ENCODE results near the gene CDH18. TPM values are rescaled to one million over a fixed set of nuclear protein-coding genes. Genes with fewer than 3 reads are reported as not detected.
"Not testable (repeated sequence)": the region's sequence is repeated elsewhere in the genome, so short reads cannot be mapped to it uniquely, and the experiment has no call there.

Gene CDH18
- polyA plus RNA-seq, 6 donors from 2014 or later, result not detected

DNA sequence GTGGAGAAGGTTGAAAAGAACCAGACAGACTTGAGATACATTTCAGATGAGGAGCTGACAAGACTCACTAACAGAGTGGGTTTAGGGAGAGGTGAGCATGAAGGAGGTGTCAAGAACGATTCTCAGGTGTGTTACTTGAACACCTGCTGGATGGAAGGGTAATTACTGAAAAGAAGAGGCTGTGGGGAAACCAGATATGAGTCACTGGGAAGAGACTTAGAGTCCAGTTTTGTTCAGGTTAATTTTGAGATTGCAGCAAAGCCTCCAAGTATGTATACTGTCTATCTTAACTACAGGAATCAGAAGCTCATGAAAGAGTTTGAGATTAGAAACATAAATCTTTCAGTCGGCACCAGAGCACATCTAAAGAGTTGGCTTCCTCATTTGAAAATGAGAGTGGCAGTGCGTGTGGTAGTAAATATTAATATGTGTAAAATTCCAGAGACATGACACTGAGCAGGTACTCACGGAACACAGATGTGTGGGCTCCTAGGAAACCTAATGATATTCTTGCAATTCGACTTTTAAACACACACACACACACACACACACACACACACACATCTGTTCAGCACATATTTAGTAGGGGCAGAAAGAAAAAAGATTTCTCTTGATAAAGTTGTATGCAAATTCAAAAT is 197.1 kb downstream of the CDH18 start:
- Mint-ChIP-seq H3K27ac (no peak overlapping the region), H3K9me3 (peaks cover 0 to 5% (median 2%) of the 10 kb centered on the region in 7 donors), H3K4me3 (no peak overlapping the region), H3K36me3 (no peaks in the 10 kb centered on the region), H3K27me3 (no peaks in the 10 kb centered on the region), H3K4me1 (no peaks in the 10 kb centered on the region)
- DNase-seq (no peak), ATAC-seq (ENCODE audit: low read depth in 2 of 2) (no peak)

DNA sequence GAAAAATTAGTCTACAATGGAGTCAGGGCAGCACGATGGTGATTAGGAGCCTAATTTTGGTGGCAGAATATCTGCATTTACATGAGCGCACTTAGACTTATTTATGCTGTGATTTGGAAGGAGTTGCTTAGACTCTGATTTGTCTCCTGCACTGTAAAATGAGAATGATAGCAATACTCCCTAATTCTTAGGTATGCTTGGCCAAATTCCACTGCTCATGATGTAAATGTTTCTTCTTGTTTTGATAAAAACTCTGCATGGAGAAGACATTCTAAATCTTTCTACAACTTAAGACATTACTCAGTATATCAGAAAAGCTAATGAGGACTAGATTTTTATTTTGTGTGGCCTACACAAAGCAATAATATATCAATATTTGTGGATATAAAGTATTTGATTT is 205.4 kb downstream of the CDH18 start:
- peaks cover 0 to 4% (median 0%) of the 10 kb centered on the region in 7 donors for H3K9me3 Mint-ChIP-seq
- H3K27me3 Mint-ChIP-seq, result no peaks in the 10 kb centered on the region
- no peaks in the 10 kb centered on the region for H3K36me3 Mint-ChIP-seq
- ATAC-seq (ENCODE audit: low read depth in 2 of 2) (no peak), DNase-seq (no peak)
- no peak overlapping the region for H3K27ac Mint-ChIP-seq
- no peak overlapping the region for H3K4me3 Mint-ChIP-seq
- H3K4me1 Mint-ChIP-seq, result no peaks in the 10 kb centered on the region

DNA sequence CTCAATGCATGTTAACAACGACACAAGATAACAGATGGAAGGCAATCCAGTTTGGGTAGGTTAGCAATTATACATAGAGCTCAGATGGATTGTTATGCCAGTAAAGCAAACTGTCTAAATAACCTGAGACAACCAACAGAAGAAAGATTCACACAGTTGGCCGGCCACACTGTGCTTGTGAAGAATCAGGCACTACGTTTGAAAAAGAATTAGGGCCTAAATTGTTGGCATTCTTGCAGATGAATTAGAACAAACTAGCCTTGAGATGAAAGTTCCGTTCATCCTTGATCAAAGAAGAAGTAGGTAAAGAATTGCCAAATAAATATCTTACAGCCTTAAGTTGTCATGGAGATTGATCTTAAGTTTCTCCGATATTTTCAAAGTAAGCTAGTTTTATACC is 210.6 kb downstream of the CDH18 start:
- no peak for ATAC-seq (ENCODE audit: low read depth in 2 of 2)
- H3K4me1 Mint-ChIP-seq, result no peaks in the 10 kb centered on the region
- no peak overlapping the region for H3K27ac Mint-ChIP-seq
- DNase-seq, result no peak
- H3K36me3 Mint-ChIP-seq, result no peaks in the 10 kb centered on the region
- no peaks in the 10 kb centered on the region for H3K27me3 Mint-ChIP-seq
- peaks cover 0 to 11% (median 0%) of the 10 kb centered on the region in 7 donors for H3K9me3 Mint-ChIP-seq
- no peak overlapping the region for H3K4me3 Mint-ChIP-seq

DNA sequence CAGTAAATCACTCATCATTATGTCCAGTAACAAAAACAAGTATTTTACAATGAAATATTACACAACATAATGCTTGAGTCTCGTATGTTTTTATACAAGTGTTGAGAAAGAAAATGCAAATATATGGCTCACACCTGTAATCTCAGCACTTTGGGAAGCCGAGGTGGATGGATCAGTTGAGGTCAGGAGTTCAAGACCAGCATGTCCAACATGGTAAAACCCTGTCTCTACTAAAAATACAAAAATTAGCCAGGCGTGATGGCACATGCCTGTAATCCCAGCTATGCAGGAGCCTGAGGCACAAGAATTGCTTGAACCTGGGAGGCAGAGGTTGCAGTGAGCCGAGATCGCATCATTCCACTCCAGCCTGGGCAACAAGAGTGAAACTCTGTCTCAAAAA is 211.1 kb downstream of the CDH18 start:
- H3K4me3 Mint-ChIP-seq, result peak overlapping the region in 1 of 8 donors; percentile 16
- H3K27ac Mint-ChIP-seq; DNase-seq; ATAC-seq (ENCODE audit: low read depth in 2 of 2); H3K4me1 Mint-ChIP-seq; H3K27me3 Mint-ChIP-seq; H3K36me3 Mint-ChIP-seq: not testable (repeated sequence)
- peaks cover 0 to 16% (median 0%) of the 10 kb centered on the region in 7 donors for H3K9me3 Mint-ChIP-seq

DNA sequence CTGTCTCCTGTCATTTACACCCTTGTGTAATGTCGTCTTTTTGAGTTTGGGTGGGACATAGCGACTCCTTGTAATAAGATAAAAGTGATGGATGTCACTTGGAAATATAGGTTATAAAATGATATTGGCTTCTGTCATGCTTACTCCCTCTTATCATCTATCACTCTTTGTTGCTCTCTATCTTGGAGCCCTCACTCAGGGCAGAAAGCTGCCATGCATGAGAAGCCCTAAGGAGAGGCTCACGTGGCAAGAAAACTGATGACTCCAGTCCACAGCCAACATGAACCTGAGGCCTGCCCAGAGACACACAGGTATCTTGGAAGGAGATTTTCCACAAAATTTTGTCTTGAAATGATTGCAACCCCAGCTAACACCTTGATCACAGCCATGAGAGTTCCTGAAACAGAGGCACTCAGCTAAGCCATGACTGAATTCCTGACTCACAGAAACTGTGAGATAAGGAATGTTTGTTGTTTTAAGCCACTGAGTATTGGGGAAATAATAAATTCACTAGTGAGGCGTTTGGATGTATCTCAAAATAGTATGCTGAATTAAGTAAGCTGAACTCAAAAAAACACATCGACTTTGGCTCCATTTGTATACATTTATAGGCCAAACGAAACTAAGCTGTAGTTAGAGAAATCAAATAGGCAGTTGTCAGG is 216.7 kb downstream of the CDH18 start:
- Mint-ChIP-seq H3K4me3 (no peak overlapping the region), H3K4me1 (no peaks in the 10 kb centered on the region), H3K9me3 (peaks cover 0 to 14% (median 0%) of the 10 kb centered on the region in 7 donors), H3K27ac (no peak overlapping the region), H3K27me3 (no peaks in the 10 kb centered on the region), H3K36me3 (no peaks in the 10 kb centered on the region)
- DNase-seq (no peak), ATAC-seq (ENCODE audit: low read depth in 2 of 2) (no peak)

DNA sequence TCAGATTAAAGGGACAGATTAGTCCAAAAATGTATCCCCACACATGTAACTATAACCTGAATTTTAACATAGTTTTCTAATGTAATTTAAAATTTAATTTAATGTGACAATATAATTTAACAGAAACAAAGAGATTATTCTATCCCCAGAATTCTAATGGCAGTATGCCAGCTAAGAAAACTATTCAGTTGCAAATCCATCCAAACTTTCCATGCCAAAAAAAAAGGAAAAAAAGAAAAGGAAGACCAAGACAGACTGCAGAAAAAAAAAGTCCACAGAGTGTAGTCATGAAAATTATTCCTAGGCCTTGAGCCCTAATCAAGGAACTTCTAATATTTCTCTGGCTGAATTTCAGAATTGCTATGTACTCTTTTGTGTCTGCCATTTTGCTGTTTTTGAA is 217.6 kb downstream of the CDH18 start:
- Mint-ChIP-seq H3K27ac (no peak overlapping the region), H3K9me3 (peaks cover 0 to 8% (median 0%) of the 10 kb centered on the region in 7 donors), H3K36me3 (no peaks in the 10 kb centered on the region), H3K4me1 (no peaks in the 10 kb centered on the region), H3K27me3 (no peaks in the 10 kb centered on the region), H3K4me3 (no peak overlapping the region)
- ATAC-seq (ENCODE audit: low read depth in 2 of 2) (no peak), DNase-seq (no peak)

DNA sequence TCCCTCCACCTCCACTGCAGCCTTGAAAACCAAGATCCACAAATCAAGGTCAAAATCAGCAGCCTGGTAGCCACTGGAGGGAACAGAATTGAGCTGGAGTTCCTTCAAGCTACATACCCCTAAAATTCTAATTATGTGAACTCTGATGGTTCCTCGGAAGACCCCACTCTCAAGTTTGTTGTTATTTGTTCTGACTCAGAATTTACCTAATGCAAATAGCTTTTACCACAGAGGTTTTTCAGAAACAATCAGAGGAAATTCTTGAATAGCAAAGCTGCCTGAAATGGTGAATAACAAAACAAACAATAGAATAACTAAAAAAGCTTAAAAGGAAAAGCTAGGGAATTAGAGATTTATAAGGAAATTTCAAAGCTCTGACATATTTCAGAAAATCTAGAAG is 220.0 kb downstream of the CDH18 start:
- Mint-ChIP-seq H3K4me3 (no peak overlapping the region), H3K36me3 (no peaks in the 10 kb centered on the region), H3K27me3 (no peaks in the 10 kb centered on the region), H3K27ac (no peak overlapping the region), H3K9me3 (peaks cover 0 to 9% (median 0%) of the 10 kb centered on the region in 7 donors), H3K4me1 (no peaks in the 10 kb centered on the region)
- ATAC-seq (ENCODE audit: low read depth in 2 of 2), result no peak
- no peak for DNase-seq

DNA sequence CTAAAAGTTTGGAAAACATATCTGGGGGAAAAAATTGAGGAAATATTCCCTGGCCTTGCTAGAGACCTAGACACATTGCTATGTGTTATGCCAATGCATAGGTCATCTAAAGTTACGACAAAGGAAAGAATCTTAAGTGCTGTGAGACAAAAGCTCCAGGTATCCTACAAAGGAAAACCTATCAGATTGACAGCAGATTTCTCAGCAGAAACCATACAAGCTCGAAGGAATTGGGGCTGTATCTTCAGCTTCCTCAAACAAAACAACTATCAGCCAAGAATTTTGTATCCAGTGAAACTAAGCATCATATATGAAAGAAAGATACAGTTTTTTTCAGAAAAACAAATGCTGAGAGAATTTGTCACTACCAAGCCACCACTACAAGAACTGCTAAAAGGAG is 234.4 kb downstream of the CDH18 start:
- no peak overlapping the region for H3K4me3 Mint-ChIP-seq
- DNase-seq, result no peak
- peaks cover 0 to 15% (median 9%) of the 10 kb centered on the region in 7 donors for H3K9me3 Mint-ChIP-seq
- H3K36me3 Mint-ChIP-seq, result no peaks in the 10 kb centered on the region
- no peak overlapping the region for H3K27ac Mint-ChIP-seq
- no peak for ATAC-seq (ENCODE audit: low read depth in 2 of 2)
- no peaks in the 10 kb centered on the region for H3K4me1 Mint-ChIP-seq
- H3K27me3 Mint-ChIP-seq, result no peaks in the 10 kb centered on the region

DNA sequence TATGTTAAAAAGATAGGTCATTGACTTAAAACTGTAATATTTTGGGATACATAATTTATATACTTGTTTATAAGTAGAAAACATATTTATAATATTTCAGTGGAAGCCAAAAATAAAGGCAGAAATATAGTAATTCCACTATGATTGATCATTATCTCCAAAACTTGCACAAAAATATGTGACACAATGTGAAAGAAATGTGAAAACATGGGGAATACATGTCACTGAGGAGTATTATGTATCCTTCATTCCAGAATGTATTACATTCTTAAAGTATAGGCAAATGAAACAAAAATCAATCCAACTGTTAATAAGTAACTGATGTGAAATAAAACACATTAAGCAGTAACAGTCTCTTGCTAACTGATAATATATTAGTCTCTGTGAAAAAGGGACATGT is 236.7 kb downstream of the CDH18 start:
- no peaks in the 10 kb centered on the region for H3K4me1 Mint-ChIP-seq
- peaks cover 0 to 13% (median 8%) of the 10 kb centered on the region in 7 donors for H3K9me3 Mint-ChIP-seq
- H3K27me3 Mint-ChIP-seq, result no peaks in the 10 kb centered on the region
- DNase-seq (no peak), ATAC-seq (ENCODE audit: low read depth in 2 of 2) (no peak)
- no peaks in the 10 kb centered on the region for H3K36me3 Mint-ChIP-seq
- H3K4me3 Mint-ChIP-seq, result no peak overlapping the region
- no peak overlapping the region for H3K27ac Mint-ChIP-seq

DNA sequence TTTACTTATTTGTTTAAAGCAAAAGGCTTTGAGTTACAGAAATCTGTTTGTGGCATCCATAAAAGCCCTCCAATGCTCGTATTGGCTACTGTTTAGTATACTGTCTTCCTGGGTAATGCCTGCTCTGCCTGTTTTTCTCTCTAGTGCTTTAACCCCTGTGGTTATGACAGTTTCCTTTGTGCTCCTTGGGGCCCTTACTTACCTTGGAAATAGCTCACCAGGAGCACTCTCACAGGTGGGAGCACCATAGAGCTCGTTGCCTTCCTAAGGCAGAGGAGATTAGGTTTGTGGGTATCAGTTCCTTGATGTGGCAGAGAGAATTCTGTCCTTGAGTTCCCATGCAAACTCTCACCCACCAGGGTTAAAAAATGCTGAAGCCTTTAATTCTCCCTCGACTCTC is 242.8 kb downstream of the CDH18 start:
- DNase-seq (no peak), ATAC-seq (ENCODE audit: low read depth in 2 of 2) (no peak)
- Mint-ChIP-seq H3K4me1 (no peaks in the 10 kb centered on the region), H3K36me3 (no peaks in the 10 kb centered on the region), H3K27ac (no peak overlapping the region), H3K9me3 (no peaks in the 10 kb centered on the region), H3K27me3 (no peaks in the 10 kb centered on the region), H3K4me3 (no peak overlapping the region)

DNA sequence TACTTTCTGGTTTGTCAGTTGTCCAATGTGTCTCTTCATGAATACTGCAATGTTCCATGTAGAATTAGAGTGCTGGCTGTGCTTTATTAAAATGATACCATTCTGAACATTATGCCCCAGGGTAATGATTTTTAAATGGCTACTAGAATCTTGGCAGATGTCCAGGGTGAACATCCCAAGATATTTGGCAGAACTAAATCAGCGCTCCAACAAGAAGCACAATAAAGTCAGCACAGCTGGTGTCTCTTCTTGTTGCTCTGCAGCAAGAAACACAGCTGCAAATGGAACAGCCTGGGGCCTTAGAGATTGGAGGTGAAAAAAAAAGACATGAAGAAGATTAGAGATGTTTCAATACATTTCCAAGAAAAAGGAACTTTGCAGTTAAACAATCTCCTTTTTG is 248.3 kb downstream of the CDH18 start:
- DNase-seq (no peak), ATAC-seq (ENCODE audit: low read depth in 2 of 2) (no peak)
- Mint-ChIP-seq H3K27ac (no peak overlapping the region), H3K4me3 (no peak overlapping the region), H3K36me3 (no peaks in the 10 kb centered on the region), H3K27me3 (no peaks in the 10 kb centered on the region), H3K9me3 (peaks cover 0 to 2% (median 0%) of the 10 kb centered on the region in 7 donors), H3K4me1 (no peaks in the 10 kb centered on the region)

DNA sequence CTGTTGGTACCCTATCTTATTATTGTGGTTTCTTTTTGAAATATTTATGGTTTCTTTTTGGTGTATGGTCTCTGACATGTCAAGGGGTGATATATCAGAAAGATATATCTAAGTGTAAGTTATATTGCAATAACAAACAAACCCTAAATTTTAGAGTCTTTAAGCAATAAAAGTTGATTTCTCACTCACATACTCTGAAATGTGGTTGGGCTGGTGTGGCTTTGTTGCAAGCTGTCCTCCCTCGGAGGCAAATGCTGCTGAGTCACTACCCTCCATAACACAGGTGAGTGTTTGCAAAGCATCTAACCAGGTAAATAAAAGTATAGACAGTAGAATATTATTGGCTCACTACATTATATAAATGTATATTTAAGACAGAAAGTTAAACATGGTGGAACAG is 253.2 kb downstream of the CDH18 start:
- no peak for ATAC-seq (ENCODE audit: low read depth in 2 of 2)
- H3K9me3 Mint-ChIP-seq, result peaks cover 0 to 9% (median 2%) of the 10 kb centered on the region in 7 donors

DNA sequence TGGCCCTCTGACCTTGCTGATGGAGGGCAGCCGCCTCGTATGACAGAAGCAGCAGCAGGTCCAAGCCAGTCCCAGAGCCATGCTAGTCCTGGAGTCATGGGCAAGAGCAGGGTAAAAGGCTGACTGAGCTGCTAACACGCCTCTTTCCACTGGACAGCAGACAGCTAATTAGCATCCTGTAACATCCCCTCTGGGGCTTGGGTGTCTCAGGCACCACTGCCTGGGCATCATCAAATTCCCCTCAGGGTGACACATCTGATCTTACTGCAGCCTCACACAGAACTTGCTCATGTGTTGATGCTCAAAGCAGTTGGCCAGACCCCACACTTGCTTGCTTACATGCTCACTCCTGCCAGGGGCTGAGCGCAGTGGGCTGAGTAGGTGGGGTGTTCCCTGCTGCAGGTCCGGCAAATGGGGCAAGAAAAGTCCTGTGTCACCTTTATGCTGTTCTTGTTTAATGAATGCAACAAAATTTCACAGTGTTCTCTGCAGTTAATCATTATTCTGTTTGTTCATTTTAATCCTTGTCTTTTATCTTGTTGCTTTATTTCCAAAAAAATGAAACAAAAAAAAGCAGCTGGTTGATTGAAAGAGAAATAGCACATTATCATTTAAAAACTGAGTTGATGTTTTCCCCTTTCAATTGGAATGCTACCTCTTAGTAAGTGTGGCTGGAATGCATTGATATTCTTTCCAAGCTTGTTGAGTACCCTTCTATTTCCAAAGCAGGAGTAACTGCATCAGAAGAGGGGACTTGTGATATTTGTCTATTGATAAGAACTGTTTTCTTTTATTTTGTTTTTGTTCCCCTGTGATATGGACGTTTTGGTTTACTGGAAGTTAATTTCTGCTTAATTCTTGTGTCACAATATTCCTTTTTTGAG is 254.1 kb downstream of the CDH18 start:
- H3K36me3 Mint-ChIP-seq, result no peaks in the 10 kb centered on the region
- DNase-seq (no peak), ATAC-seq (ENCODE audit: low read depth in 2 of 2) (no peak)
- H3K27me3 Mint-ChIP-seq, result no peaks in the 10 kb centered on the region
- H3K4me1 Mint-ChIP-seq, result no peaks in the 10 kb centered on the region
- H3K9me3 Mint-ChIP-seq, result peaks cover 0 to 11% (median 3%) of the 10 kb centered on the region in 7 donors
- no peak overlapping the region for H3K4me3 Mint-ChIP-seq
- no peak overlapping the region for H3K27ac Mint-ChIP-seq

More for the DNA sequence above, 253.2 kb downstream of the CDH18 start:
- no peak overlapping the region for H3K4me3 Mint-ChIP-seq
- no peak overlapping the region for H3K27ac Mint-ChIP-seq
- no peaks in the 10 kb centered on the region for H3K4me1 Mint-ChIP-seq
- no peaks in the 10 kb centered on the region for H3K27me3 Mint-ChIP-seq
- H3K36me3 Mint-ChIP-seq, result no peaks in the 10 kb centered on the region
- DNase-seq, result no peak

DNA sequence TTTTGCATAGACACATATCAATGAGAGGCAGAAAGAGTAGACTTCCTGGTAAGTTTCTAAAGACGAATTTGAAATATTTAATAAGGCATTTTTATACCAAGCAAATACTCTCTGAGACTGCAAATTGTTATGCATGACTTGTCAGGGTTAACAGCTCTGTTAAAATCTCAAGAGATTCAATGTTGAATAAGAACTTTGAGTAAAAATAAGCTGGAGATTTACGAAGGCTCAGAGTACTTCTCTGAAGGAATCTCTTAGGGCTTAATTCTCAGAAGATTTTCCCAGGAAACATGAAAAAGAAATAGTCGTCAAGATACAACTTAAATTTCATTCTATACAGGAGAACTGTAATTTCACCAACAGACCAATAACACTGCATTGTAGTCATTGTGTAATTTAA is 259.4 kb downstream of the CDH18 start:
- Mint-ChIP-seq H3K9me3 (peaks cover 0 to 15% (median 3%) of the 10 kb centered on the region in 7 donors), H3K4me3 (no peak overlapping the region), H3K4me1 (no peaks in the 10 kb centered on the region), H3K36me3 (no peaks in the 10 kb centered on the region), H3K27me3 (no peaks in the 10 kb centered on the region), H3K27ac (no peak overlapping the region)
- DNase-seq, result no peak
- no peak for ATAC-seq (ENCODE audit: low read depth in 2 of 2)
